GM20431 (cell line): ENCODE data around the gene ARMH1.
"Not testable (repeated sequence)": the region's sequence is repeated elsewhere in the genome, so short reads cannot be mapped to it uniquely, and the experiment has no call there.

Source experiments
- in situ Hi-C: fragments of 300-500 bp; cut with MseI, MboI; formaldehyde crosslinking; loops from one replicate; pipeline ENCODE4 v1.15.0; 2020; ENCODE audit warnings: low sequenced_read_pairs; ENCODE audit not compliant: unreplicated experiment

ARMH1 gene

DNA sequence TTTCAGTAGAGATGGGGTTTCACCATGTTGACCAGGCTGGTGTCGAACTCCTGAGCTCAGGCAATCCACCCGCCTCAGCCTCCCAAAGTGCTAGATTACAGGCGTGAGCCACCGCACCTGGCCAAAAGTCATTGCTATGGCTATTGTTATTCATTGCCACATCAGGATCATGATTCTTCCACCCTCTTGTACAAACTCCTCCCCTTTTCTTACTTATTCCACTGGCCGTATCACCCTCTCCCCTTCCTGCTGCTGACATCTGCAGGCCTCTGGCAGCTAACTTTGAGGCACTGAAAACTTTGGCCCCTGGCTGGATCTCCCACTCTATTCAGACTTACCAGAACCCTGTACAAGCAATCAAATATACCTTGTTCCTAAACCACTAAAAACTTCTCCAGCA, 11.1 kb upstream of the ARMH1 start:
- in situ Hi-C loops, result no loop called here

DNA sequence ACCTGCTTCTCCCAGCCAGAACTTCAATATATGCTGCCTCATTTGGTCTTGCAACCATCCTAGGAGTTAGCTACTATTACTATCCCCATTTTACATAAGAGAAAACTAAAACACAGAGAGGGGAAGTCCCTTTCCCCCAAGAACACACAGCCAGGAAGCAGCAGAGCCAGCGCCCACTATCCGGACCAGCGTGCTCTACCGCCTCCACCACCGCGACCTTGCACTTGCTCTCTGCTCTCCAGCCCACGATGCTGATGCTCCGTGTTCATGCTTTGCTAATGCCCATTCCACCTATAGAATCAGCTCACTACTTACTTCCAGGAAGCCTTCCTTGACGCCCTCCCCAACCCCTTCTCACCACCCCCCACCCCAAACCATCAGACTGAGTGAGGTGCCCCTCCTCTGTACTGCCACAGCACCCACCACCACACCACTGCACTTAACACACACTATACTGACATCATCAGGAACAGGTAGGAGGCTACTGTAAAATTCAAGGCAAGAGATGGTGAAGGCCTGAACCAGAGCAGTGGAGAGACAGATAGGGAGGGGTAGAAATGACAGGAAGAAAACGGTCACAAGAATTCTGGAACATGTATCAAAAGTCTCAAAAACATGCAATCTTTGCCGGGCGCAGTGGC, 9.7 kb upstream of the ARMH1 start:
- in situ Hi-C loops, result no loop called here

DNA sequence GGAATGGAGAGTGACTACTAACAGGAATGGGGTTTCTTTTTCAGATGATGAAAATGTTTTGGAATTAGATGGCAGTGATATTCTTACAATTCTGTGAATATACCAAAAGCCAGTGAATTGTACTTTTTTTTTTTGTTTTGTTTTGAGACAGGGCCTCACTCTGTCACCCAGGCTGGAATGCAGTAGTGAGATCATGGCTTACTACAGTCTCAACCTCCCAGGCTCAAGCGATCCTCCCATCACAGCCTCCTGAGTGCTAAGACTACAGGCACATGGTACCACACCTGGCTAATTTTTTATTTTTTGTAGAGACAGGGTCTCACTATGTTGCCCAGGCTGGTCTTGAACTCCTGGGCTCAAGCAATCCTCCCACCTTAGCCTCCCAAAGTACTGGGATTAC, 7.8 kb upstream of the ARMH1 start:
- in situ Hi-C loops, result not testable (repeated sequence)

GRCh38 chr1:44670751-44671640, 3.5 kb upstream of the ARMH1 start:
- in situ Hi-C loops, result no loop called here

DNA sequence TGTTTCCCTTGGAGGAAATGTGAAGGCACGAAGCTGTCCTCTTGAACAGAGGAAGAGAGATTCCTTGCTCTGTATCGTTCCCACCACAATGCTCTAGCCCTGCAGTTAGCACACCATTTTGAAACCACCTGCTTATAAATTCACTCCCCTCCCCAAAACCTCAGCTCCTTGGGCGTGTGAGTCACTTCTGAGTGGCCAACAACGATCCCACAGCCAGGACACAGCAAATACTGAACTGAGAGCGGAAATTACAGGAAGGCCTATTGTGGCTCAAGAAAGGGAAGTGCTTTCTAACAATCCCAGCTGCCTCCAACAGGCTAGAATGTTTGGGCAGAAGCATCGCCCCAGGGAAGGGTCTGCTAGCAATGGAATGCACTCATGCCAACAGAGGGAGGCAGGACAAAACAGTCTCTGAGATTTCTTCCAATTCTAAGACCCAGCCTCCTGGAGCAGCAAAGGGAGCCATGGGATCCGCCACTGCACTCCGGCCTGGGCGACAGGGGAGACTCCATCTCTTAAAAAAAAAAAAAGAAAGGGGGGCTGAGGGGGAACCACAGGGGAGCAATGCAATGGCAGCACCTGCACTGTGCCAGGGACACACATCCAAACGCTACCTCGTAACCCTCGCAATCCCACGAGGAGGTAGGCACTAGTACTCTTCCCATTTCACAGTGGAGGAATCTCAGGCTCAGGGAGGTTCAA, 2.1 kb upstream of the ARMH1 start:
- in situ Hi-C loops, result no loop called here

DNA sequence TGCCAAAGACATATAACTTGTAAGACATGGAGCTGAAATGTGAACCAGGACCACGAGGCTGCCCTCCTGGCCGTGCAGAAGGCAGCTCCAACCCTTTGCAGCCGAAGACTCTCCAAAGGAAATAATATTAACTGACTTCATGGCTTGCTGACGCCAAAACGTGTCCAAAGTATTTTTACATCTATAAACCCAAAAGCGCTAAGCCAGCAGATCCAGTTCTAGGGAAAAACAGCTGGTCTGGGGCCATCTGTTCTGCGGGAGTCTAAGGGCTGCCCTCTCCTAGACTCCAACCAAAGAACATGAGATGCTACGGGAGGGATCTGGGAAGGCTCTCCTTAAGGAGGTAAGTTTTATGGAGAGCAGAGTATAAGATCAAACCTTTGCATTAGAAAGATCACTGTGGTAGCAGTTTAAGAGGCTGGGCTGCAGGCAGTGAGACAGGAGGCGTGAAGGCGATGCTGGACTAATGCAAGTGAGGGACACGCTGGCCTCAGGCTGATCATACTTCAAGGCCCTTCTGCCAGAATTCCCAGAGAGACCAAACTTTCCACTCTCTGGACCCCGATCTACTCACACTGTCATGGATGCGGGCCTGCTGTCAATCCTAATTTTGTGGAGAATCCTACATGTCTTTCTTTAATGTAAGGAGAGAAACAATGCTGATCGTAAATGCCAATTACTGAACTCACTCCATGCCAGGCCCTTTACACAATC, 1.4 kb upstream of the ARMH1 start:
- in situ Hi-C loops, result no loop called here

DNA sequence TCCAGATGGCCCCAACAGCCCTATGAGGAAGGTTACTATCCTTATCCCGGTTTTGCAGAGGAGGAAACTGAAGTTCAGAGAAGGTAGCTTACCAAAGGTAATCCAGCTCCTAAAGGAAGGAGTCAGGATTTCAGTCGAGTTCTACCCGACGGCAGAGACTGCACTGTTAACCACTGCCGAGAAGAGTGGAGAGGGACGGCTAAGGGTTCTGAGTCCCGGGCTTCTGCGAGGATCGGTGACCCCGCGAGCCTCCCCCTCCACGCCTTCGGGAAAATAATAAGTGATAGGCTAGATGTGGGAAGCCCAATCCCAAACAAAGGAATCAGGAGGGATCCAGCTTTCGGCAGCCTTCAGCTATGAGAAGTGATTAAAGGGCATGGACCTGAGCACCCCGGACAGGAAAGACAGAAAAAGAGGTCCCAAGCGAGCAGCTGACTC, 820 bp upstream of the ARMH1 start:
- in situ Hi-C loops, result no loop called here

- in situ Hi-C loops, result no loop called here
Measured at GRCh38 chr1:44675186-44675585, 672 bp downstream of the ARMH1 start.

- in situ Hi-C loops, result no loop called here
Measured at GRCh38 chr1:44676484-44677200, 2.1 kb downstream of the ARMH1 start.

DNA sequence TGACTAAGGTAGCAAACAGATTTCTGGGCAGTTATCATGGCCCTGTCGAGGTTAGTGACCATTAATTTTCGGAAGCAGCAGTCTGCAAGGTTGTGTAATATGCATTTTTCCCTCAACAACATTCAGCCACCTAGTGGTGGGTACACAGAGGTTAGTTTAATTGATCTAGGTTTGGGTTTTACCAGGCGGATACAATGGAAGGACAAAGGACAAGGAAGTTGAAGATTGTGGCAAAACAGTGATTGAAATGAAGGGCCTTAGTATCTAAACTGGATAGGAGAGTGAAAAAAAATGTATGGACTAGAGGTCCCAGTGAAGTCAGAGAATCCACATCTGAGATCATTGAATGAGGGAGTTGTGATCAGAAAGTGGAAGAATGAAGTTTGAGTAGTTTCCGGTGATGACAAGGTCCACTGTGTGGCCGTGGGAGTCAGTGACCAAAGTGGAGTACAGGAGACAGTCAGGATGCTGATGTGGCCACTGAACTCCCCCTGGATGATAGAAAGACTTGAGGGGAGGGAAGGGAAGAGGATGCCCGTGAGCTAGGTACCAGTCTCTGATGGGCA, 2.8 kb downstream of the ARMH1 start:
- in situ Hi-C loops, result no loop called here

DNA sequence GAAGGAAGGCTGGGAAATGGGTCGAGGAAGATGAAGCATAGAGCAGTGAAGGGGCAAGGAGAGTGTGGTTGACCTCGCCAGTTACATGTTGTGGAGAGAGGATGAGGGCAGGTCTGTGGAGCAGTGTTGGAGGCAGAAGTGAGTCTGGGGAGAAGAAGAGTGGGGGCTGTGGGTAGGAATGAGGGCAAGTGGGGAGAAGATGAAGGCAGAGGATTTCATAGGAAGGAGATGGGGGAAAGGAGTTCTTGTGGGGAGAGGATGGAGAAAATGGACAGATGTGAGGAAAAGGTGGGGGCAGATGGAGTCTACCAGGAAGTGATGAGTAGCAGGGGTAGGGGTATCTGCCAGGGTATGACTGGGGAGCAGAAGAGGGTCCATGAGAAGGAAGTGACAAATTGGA, 3.6 kb downstream of the ARMH1 start:
- in situ Hi-C loops, result no loop called here

DNA sequence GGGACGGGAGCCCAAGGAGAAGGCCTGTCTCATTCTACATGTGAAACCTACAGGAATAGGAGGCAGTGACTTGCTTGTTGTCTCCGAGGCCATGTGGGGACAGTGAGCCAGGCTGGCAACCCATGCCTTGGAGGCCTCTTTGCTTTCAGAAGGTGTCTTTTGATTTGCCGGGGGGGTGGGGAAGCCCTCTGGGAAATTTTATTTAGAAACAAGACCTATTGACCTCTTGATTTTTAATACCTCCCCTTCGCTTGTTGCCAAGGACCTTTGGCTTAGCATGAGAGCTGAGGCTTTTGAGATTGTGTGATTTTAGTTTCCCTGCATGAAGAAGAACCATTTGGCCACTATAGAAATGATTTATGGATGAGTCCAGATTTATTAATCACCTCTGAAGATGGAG, 4.1 kb downstream of the ARMH1 start:
- in situ Hi-C loops, result no loop called here

DNA sequence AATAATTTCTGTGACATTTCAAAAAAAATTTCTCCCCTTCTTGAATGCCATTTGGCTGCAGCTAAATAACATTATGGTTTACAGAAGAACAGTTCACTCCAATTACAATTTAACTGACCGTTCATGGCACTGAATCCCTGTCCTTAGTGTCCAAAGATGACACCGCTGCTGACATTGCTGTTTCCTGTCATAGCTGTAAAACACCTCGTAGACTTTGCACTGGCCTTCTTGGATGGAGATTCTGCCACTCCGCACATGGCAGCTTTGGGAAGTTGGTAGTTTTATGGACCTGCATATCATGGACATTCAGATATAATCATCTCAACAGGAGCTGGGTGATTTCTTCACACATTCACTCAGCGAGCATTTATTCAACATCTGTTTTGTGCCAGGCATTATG, 5.0 kb downstream of the ARMH1 start:
- in situ Hi-C loops, result no loop called here

GRCh38 chr1:44681905-44682882, 7.7 kb downstream of the ARMH1 start:
- in situ Hi-C loops, result no loop called here

- in situ Hi-C loops, result no loop called here
Measured at GRCh38 chr1:44682883-44683265, 8.4 kb downstream of the ARMH1 start.

DNA sequence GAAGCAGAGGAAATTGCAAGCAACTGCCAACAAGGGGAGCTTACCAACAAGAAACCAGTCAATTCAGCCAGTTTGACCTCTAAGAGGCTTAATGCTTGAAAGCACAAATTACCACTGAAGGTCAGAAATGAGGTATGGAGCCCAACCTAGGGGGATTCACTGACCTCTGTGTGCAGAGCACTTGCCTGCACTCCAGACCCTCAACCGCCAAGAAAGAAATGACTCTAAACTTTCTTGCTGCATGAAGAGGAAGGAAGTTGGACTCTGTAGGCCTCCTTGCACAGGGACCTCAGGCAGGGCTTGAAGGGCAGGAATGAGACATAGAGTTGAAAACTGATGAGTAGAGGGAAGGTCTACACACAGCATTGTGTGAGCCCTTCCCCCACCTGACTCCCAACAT, 10.0 kb downstream of the ARMH1 start:
- in situ Hi-C loops, result no loop called here

GRCh38 chr1:44685218-44685617, 10.7 kb downstream of the ARMH1 start:
- in situ Hi-C loops, result no loop called here

- in situ Hi-C loops, result no loop called here
Measured at GRCh38 chr1:44685881-44686280, 11.4 kb downstream of the ARMH1 start.
